GM19238 (cell line): Measurements from ENCODE around the gene ANAPC5.
"Not testable (repeated sequence)": the region's sequence is repeated elsewhere in the genome, so short reads cannot be mapped to it uniquely, and the experiment has no call there.

Experiments used
- DNase-seq: peaks from one replicate; pipeline ENCODE4 v3.0.0; 2011; ENCODE audit warnings: low spot score; ENCODE audit not compliant: insufficient read length

The ANAPC5 gene, protein sequence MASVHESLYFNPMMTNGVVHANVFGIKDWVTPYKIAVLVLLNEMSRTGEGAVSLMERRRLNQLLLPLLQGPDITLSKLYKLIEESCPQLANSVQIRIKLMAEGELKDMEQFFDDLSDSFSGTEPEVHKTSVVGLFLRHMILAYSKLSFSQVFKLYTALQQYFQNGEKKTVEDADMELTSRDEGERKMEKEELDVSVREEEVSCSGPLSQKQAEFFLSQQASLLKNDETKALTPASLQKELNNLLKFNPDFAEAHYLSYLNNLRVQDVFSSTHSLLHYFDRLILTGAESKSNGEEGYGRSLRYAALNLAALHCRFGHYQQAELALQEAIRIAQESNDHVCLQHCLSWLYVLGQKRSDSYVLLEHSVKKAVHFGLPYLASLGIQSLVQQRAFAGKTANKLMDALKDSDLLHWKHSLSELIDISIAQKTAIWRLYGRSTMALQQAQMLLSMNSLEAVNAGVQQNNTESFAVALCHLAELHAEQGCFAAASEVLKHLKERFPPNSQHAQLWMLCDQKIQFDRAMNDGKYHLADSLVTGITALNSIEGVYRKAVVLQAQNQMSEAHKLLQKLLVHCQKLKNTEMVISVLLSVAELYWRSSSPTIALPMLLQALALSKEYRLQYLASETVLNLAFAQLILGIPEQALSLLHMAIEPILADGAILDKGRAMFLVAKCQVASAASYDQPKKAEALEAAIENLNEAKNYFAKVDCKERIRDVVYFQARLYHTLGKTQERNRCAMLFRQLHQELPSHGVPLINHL

DNA sequence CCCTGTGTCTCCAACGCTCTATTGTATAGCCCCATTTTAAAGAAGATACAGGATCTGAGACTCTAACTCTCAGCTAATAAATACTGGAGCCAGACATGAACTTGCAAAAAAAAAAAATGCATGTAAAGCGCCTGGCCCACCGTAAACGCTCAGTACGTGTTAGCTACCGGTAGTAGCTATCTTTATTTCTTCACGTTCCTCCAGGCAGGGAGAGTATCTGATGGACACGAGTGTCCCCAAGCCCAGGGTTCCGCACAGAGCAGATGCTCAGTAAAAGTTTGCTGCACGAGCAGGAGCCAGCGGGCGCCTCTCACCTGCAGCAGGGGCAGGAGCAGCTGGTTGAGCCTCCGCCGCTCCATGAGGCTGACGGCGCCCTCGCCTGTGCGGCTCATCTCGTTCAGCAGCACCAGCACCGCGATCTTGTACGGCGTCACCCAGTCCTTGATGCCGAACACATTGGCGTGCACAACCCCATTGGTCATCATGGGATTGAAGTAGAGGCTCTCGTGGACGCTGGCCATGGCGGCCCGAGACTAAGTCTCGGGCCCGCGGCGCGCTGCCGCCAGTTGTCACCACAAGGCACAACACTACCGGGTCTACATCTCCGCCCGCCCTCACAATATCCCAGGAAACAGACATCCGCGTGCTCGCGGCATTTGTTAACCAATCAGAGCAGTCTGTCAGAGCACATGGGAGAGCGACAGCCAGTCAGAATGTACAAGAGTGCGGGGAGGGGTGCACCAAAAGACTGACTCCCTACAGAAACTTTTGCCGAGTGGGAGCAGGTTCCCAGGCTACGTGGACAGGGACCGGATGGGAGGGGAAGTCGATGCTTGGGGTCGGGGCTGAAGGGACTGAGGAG, at the start of gene ANAPC5:
ANAPC5 (minus strand) TSS at position 592 of the 862 bp plus-strand sequence; CDS start at position 521, 71 bp downstream.
- peak; percentile 87 for DNase-seq

DNA sequence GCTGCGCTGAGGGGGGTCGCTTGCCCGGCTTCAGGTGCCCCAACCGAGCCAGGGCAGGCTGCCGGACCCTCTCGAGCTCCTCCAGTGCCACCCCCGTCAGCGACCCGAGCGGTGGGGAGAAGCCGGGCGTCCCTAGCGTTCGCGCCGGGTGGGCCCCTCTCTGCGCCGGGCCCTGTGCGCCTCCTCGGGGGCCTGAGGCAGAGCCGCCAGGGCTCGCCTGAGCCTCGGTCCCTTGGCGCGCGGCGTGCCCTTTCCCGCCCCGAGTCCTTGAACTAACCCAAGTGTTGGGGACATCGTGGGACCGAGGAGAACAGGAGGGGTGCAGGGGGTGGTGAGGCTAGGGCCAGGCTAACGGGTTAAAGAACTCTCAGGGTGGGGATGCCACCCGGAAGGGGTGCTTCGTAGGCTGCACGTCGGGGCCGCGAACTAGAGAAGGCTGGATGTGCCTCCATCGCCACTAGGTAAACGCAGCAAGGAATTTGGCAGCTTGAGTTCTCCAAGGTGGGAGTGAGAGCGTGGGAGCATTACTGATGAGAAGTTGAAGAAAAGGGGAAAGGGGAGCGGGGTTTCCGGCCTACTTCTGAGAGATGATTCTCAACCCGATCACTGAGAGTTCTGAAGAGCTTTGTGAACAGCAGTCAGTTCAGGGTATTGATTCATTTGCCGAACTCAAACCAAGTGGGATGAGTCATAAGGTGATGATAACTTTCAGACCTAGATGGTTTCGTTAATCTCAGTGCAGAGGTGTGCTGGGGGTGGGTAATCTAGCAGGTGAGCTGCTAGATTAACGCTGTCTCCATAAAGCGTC, 48.3 kb upstream of the ANAPC5 start:
- peak; percentile 40 for DNase-seq

DNA sequence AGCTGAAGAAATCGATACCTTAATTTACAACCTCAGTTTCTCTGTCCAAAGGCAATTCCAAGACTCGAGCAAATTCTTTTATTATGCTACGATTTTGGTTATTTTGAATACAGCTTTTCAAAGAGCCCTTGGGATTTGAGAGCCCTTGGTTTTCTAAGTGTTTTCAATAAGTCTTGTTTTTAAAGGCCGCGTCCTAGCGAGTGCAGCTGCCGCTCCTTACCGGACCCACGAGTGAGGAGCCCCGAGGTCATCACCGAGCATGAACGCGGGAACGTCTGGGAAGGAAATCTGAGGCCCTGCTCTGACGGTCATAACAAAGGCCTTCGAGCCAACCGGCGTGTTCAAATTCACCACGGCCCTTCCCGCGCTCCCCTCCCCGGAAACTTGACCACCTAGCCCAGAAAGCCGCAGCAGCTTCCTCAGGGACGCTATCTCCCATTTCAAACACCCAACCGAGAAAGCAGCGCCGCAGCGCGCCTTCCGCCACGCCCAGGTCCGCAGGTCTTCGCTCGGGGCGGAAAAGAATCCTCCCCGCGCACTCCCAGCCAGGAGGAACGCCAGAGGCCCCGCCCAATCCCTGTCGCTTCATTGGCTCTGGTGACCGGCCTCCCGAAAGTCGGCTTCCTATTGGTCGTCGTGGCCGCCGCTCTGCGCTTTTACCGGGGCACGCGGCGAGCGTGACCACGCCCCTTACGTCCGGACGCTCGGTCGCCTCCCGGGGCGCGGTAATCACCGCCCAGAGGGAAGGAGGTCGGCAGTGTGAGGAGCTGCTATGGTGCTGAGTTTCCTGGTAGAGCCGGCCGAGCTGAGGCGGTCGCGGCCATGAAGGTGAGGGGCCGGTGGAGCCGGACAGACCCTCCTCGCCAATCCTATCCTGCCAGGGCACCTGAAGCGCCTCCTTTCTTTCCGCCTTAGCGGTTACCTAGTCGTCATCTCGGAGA, 47.5 kb upstream of the ANAPC5 start, which contains the start of gene RNF34:
RNF34 (plus strand) TSS at position 728 of the 941 bp plus-strand sequence; CDS start at position 823, 95 bp downstream.
- DNase-seq = peak; percentile 86

DNA sequence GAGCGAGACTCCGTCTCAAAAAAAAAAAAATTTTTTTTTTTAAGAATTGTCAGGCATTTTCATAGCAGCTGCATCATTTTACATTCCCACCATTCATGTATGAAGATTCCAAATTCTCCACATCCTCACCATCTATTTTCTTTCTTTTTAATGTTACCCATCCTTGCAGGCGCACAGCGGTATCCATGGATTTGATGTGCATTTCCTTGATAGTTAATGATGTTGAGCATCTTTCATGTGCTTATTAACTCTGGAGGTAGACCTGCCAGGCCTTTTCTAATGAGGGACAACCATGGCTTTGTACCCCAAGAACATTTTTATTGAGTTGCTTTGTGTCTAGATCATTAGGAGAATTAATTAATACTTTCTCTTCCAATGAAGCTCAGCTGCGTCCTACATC, 46.1 kb upstream of the ANAPC5 start:
- DNase-seq = no peak

- no peak for DNase-seq
Measured at GRCh38 chr12:121397521-121397920, 45.3 kb upstream of the ANAPC5 start.

DNA sequence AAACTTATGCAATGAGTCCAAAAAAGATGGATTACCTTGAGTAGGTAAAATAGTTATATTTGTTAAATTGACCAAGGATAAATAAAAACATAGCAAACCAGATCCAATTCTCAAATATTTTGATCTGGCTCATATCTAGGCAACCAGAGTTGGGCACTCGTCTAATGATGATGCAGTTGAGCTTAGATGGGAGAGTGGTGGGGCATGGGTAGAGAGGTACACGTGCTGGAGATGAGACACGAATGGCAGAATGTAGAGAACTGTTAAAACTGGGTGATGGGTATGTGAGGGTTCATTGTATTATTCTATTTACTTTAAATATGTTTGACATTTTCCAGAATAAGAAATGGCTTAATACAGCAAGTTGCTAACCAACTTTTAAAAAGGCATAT, 40.1 kb upstream of the ANAPC5 start:
- no peak for DNase-seq

DNA sequence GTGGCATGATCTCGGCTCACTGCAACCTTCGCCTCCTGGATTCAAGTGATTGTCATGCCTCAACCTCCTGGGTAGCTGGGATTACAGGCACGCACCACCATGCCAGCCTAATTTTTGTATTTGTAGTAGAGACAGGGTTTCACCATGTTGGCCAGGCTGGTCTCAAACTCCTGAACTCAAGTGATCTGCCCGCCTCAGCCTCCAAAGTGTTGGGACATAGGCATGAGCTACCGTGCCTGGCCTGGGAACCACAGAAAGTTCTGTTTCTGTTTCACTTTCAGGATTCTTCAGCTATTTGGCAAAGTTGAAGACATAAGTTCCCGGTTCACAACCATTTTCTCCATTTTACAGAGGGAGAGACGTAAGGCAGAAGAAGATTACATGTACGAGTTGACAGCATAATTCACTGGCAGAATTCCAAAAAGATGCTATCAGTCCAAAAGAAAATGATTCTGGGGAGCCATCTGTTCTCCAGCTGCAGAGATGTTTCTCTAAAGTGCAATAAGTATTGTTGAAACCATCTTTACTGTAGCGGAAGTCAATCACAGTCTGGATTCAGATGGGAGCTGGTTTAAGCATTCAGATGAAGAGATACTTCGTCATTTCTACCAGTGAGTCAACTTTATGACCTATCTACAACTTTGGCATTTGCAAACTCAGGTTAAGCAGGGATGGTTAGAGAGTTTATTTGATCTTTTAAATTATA, 39.6 kb upstream of the ANAPC5 start:
- DNase-seq = peak; percentile 17

GRCh38 chr12:121390856-121391255, 38.6 kb upstream of the ANAPC5 start:
- no peak for DNase-seq

GRCh38 chr12:121388421-121388981, 36.3 kb upstream of the ANAPC5 start:
- DNase-seq = no peak

- DNase-seq = not testable (repeated sequence)
Measured at GRCh38 chr12:121384891-121385290, 32.7 kb upstream of the ANAPC5 start.

GRCh38 chr12:121383601-121384021, 31.4 kb upstream of the ANAPC5 start:
- no peak for DNase-seq

GRCh38 chr12:121379945-121380344, 27.7 kb upstream of the ANAPC5 start:
- DNase-seq = no peak

GRCh38 chr12:121378736-121379135, 26.5 kb upstream of the ANAPC5 start:
- DNase-seq = no peak

DNA sequence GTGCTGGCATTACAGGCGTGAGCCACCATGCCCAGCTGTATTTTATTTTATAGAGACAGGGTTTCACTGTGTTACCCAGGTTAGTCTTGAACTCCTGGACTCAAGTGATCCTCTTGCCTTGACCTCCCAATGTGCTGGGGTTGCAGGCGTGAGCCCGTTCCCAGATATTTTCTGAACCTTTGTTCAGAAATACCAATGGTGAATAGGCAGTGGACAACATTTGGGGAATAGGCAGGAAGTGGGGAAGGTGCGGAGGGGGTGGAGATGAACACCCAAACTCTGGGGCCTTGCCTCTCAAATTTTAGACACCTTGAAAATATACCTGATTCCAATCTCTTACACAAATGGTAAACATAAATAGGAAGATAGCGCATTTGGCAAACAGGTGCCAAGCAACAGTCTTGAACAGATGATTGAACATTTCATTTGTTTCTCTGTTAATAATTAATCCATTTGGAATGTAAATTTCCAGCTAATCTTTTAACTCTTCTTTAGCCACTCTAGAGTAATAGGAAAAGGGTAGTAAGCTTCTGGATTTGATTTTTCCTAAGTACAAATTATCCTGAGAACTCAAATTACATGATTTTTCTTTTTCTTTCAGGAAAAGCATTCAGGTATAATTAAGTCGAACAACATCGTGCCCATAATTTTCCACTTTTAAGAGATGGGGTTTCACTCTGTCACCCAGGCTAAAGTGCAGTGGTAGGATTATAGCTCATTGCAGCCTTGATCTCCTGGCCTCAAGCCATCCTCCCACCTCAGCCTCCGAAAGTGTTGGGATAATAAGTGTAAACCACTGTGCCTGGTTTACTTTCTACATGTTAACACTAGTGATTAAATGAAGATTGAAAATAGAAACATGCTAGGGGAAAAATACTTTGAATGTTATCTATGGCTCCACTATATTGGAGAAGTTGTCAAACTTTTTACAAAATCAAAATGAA, 24.8 kb upstream of the ANAPC5 start:
- DNase-seq = no peak

- not testable (repeated sequence) for DNase-seq
Measured at GRCh38 chr12:121374945-121375584, 22.9 kb upstream of the ANAPC5 start.

GRCh38 chr12:121374336-121374735, 22.1 kb upstream of the ANAPC5 start:
- DNase-seq = not testable (repeated sequence)

DNA sequence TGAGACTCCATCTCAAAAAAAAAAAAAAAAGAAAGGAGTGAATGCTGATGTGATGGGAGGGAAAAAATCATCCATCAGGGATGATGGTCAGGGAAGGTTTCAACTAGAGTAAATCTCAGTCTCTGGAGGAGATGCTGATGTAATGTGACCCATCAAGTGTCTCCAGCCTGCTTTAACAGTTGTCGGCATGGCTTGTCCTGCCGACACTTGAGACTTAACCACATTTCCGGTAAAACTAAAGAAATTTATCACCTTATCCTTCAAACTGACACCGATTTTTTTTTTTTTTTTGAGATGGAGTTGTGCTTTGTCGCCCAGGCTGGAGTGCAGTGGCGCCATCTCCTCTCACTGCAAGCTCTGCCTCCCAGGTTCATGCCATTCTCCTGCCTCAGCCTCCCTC, 21.5 kb upstream of the ANAPC5 start:
- DNase-seq = no peak
